Neural cell (in vitro differentiated cells): ENCODE results near the gene MAP4K4. TPM values are rescaled to one million over a fixed set of nuclear protein-coding genes. Genes with fewer than 3 reads are reported as not detected.
A peak's percentile ranks its signal among the peaks of the same experiment; 100 is the strongest.
"Not testable (repeated sequence)": the region's sequence is repeated elsewhere in the genome, so short reads cannot be mapped to it uniquely, and the experiment has no call there.

Experiments
- H2AFZ ChIP-seq: fragments of 200-600, 300-800 bp; sonication (generic), shearing (Covaris generic); 2 replicates; pipeline ENCODE4 v1.6.0; 2014; ENCODE audit warnings: low read depth, mild to moderate bottlenecking, antibody characterized with exemption, low read length, moderate library complexity
- H3F3A ChIP-seq: fragments of 200-600 bp; shearing (Covaris generic); 2 replicates; pipeline ENCODE4 v1.6.1; 2016; ENCODE audit warnings: mild to moderate bottlenecking, moderate library complexity, mixed read lengths, antibody characterized with exemption, low read length; ENCODE audit not compliant: insufficient read depth, poor library complexity, severe bottlenecking
- H3K27ac ChIP-seq: fragments of 200-600, 300-800 bp; sonication (generic), shearing (Covaris generic); 2 replicates; pipeline ENCODE4 v1.5.1; 2014; ENCODE audit warnings: mild to moderate bottlenecking, low read length, moderate library complexity
- H3K27me3 ChIP-seq: fragments of 300-800, 200-600 bp; sonication (generic), shearing (Covaris generic); 2 replicates; pipeline ENCODE4 v1.6.0; 2014; ENCODE audit warnings: mild to moderate bottlenecking, low read depth, low read length, moderate library complexity; ENCODE audit not compliant: insufficient read depth
- H3K36me3 ChIP-seq: fragments of 300-800, 200-600 bp; sonication (generic), shearing (Covaris generic); 2 replicates; pipeline ENCODE4 v1.5.1; 2014; ENCODE audit warnings: mild to moderate bottlenecking, antibody characterized with exemption, low read length, moderate library complexity; ENCODE audit not compliant: insufficient read depth
- H3K4me2 ChIP-seq: fragments of 300-800, 200-600 bp; sonication (generic), shearing (Covaris generic); 2 replicates; pipeline ENCODE4 v1.6.0; 2014; ENCODE audit warnings: mild to moderate bottlenecking, low read length
- H3K4me3 ChIP-seq: fragments of 300-800, 200-600 bp; sonication (generic), shearing (Covaris generic); 2 replicates; pipeline ENCODE4 v1.5.1; 2014; ENCODE audit warnings: mild to moderate bottlenecking, low read length, moderate library complexity
- H3K79me2 ChIP-seq: fragments of 200-600 bp; shearing (Covaris generic); replicated peaks from 2 replicates; pipeline ENCODE4 v1.6.0; 2014; ENCODE audit warnings: mild to moderate bottlenecking, low read length, moderate library complexity; ENCODE audit not compliant: insufficient read depth
- H3K9ac ChIP-seq: fragments of 300-800, 200-600 bp; sonication (generic), shearing (Covaris generic); 2 replicates; pipeline ENCODE4 v1.6.1; 2016; ENCODE audit warnings: mild to moderate bottlenecking, low read length, mixed read lengths
- H3K9me2 ChIP-seq: fragments of 200-600 bp; shearing (Covaris generic); 2 replicates; pipeline ENCODE4 v1.6.1; 2016; ENCODE audit warnings: mild to moderate bottlenecking, low read length, mixed read lengths; ENCODE audit not compliant: insufficient read depth
- H3K9me3 ChIP-seq: fragments of 200-600, 300-800 bp; sonication (generic), shearing (Covaris generic); 2 replicates; pipeline ENCODE4 v1.6.1; 2016; ENCODE audit warnings: mild to moderate bottlenecking, mixed run types, low read length, moderate library complexity, mixed read lengths
- H4K20me1 ChIP-seq: fragments of 200-600 bp; shearing (Covaris generic); 2 replicates; pipeline ENCODE4 v1.6.1; 2016; ENCODE audit warnings: mild to moderate bottlenecking, mixed run types; ENCODE audit not compliant: insufficient read depth
- EP300 ChIP-seq: fragments of 450-650 bp; conservative IDR thresholded peaks from 2 replicates; pipeline ENCODE4 v1.6.1; 2014; ENCODE audit warnings: antibody characterized with exemption, mild to moderate bottlenecking, moderate library complexity; ENCODE audit not compliant: poor library complexity, severe bottlenecking
- EZH2 ChIP-seq: fragments of 200-600, 300-800 bp; shearing (Covaris generic), sonication (generic); IDR thresholded peaks from 2 replicates; pipeline ENCODE4 v1.6.1; 2014; ENCODE audit warnings: antibody characterized with exemption, low read length, borderline replicate concordance, mild to moderate bottlenecking; ENCODE audit not compliant: insufficient read depth, poor library complexity, severe bottlenecking
- MXI1 ChIP-seq: fragments of 450-650 bp; conservative IDR thresholded peaks from 2 replicates; pipeline ENCODE4 v1.6.1; 2014; ENCODE audit warnings: antibody characterized with exemption, mild to moderate bottlenecking; ENCODE audit not compliant: poor library complexity, severe bottlenecking
- POLR2AphosphoS5 ChIP-seq: IDR thresholded peaks from 2 replicates; pipeline ENCODE4 v1.6.1; 2012
- RAD21 ChIP-seq: fragments of 450-650 bp; conservative IDR thresholded peaks from 2 replicates; pipeline ENCODE4 v1.6.1; 2014; ENCODE audit warnings: antibody characterized with exemption, mild to moderate bottlenecking, moderate library complexity
- SMC3 ChIP-seq: fragments of 450-650 bp; conservative IDR thresholded peaks from 2 replicates; pipeline ENCODE4 v1.6.1; 2014; ENCODE audit warnings: antibody characterized with exemption, mild to moderate bottlenecking, moderate library complexity; ENCODE audit not compliant: poor library complexity
- TAF1 ChIP-seq: IDR thresholded peaks from 2 replicates; pipeline ENCODE4 v1.6.1; 2012; ENCODE audit warnings: low read depth
- polyA plus RNA-seq: library from polyadenylated mRNA; depleted of rRNA; stranded (reverse); fragments of >200 nt; gene quantifications from 2 replicates; pipeline ENCODE4 v1.2.3, GENCODE V29; 2014
- TF ChIP-seq, protein P1 (sequence below): IDR thresholded peaks from 2 replicates; pipeline ENCODE4 v1.6.1; 2012; ENCODE audit warnings: borderline replicate concordance
- TF ChIP-seq, protein P2 (sequence below): fragments of 450-650 bp; IDR thresholded peaks from 2 replicates; pipeline ENCODE4 v1.5.1; 2014; ENCODE audit warnings: antibody characterized with exemption, mild to moderate bottlenecking, moderate library complexity; ENCODE audit not compliant: poor library complexity, severe bottlenecking

MAP4K4 gene
- polyA plus RNA-seq, 1 donor from 2014 or later = 125 TPM

DNA sequence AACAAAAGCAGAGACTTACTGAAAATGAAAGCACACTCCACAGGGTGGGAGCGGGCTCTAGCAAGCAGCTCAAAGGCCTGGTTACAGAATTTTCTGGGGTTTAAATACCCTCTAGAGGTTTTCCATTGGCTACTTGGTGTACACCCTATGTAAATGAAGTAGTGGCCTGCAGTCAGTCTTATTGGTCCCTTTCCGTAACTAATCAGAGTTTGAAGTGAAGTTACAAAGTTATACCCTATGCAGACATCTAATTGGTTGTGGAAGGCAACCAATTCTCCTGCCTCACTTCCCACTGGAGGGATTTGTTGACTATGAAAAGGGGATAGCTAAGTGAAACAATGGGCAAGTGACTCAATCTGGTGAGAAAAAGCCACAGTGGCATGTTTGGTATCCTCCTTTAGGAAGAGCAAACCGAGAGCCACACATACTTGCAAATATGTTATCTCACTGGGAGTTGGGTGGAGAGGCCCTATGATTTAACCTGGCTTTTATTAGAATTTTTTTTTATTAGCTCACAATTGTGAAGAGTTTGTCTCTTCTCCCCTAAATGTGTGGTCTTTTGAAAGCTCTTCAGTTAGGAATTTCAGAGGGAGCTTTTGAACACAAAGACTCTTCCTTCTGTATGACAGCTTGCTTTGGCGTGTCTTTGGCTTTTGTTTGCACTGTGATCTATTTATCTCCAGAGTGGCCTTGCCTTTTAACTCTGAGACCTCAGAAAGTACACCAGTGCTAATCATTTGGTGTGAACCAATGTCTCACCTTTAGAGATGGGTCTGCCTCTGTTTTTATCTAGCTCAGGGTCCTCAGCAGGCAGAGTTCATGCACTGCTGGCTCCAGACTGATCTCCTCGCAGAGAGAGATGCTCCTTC lies 69.6 kb downstream of the MAP4K4 start:
- Histone ChIP-seq H3K9me2 (no peaks in the 10 kb centered on the region), H3K79me2 (peaks cover 98% of the 10 kb centered on the region), H3K27me3 (no peaks in the 10 kb centered on the region), H3K9ac (no peak overlapping the region), H2AFZ (no peak overlapping the region), H4K20me1 (peaks cover 64% of the 10 kb centered on the region), H3K9me3 (no peaks in the 10 kb centered on the region), H3K4me2 (peak overlapping the region; percentile 19), H3K4me3 (peak overlapping the region; percentile 26), H3F3A (no peaks in the 10 kb centered on the region), H3K27ac (no peak overlapping the region), H3K36me3 (no peaks in the 10 kb centered on the region)
- no peak for TF ChIP-seq EP300
- TF ChIP-seq MXI1 = no peak
- TF ChIP-seq, protein P1, sequence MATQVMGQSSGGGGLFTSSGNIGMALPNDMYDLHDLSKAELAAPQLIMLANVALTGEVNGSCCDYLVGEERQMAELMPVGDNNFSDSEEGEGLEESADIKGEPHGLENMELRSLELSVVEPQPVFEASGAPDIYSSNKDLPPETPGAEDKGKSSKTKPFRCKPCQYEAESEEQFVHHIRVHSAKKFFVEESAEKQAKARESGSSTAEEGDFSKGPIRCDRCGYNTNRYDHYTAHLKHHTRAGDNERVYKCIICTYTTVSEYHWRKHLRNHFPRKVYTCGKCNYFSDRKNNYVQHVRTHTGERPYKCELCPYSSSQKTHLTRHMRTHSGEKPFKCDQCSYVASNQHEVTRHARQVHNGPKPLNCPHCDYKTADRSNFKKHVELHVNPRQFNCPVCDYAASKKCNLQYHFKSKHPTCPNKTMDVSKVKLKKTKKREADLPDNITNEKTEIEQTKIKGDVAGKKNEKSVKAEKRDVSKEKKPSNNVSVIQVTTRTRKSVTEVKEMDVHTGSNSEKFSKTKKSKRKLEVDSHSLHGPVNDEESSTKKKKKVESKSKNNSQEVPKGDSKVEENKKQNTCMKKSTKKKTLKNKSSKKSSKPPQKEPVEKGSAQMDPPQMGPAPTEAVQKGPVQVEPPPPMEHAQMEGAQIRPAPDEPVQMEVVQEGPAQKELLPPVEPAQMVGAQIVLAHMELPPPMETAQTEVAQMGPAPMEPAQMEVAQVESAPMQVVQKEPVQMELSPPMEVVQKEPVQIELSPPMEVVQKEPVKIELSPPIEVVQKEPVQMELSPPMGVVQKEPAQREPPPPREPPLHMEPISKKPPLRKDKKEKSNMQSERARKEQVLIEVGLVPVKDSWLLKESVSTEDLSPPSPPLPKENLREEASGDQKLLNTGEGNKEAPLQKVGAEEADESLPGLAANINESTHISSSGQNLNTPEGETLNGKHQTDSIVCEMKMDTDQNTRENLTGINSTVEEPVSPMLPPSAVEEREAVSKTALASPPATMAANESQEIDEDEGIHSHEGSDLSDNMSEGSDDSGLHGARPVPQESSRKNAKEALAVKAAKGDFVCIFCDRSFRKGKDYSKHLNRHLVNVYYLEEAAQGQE = no peak
- no peak for TF ChIP-seq EZH2
- TF ChIP-seq RAD21 = no peak

DNA sequence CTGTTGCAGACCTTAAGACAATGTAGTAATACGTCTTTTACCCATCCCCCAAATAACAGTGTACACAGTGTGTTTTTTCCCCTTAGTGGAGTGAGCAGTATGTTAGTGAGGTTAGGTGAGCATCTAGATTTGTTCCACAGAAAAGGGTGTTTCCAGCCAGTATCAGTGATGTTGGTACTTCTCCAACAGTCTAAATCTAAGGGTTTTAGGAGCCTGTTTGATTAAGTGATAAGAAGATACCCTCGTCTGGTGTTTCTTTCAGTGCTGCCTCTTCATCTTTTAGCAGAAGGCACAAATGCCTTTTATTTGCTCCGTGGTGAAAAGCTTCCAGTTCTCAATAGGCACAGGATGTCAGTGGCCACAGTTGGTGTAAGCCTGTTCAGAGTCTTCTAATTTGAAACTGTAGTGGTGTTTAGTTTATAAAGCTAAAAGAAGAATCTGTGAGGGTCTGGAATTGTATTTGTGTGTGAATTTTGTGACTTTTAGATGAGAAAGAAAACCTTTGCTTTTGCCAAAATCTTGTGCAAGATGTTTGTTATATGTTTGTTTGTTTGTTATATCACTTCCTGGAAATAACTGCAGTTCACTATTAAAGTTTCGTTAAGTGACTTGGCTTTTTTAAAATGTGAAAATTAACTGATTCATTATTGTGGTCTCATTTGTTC lies 71.2 kb downstream of the MAP4K4 start:
- Histone ChIP-seq H3K9ac (no peak overlapping the region), H3K9me3 (no peaks in the 10 kb centered on the region), H4K20me1 (peaks cover 48% of the 10 kb centered on the region), H3K27me3 (no peaks in the 10 kb centered on the region), H3K79me2 (peaks cover 98% of the 10 kb centered on the region), H3K4me3 (no peak overlapping the region), H3F3A (no peaks in the 10 kb centered on the region), H2AFZ (no peak overlapping the region), H3K9me2 (no peaks in the 10 kb centered on the region), H3K27ac (no peak overlapping the region), H3K4me2 (no peak overlapping the region), H3K36me3 (no peaks in the 10 kb centered on the region)
- TF ChIP-seq EP300 (no peak), MXI1 (no peak), EZH2 (no peak), RAD21 (no peak), TAF1 (no peak), POLR2AphosphoS5 (no peak), SMC3 (no peak)
- TF ChIP-seq, protein P1 = no peak
- TF ChIP-seq, protein P2, sequence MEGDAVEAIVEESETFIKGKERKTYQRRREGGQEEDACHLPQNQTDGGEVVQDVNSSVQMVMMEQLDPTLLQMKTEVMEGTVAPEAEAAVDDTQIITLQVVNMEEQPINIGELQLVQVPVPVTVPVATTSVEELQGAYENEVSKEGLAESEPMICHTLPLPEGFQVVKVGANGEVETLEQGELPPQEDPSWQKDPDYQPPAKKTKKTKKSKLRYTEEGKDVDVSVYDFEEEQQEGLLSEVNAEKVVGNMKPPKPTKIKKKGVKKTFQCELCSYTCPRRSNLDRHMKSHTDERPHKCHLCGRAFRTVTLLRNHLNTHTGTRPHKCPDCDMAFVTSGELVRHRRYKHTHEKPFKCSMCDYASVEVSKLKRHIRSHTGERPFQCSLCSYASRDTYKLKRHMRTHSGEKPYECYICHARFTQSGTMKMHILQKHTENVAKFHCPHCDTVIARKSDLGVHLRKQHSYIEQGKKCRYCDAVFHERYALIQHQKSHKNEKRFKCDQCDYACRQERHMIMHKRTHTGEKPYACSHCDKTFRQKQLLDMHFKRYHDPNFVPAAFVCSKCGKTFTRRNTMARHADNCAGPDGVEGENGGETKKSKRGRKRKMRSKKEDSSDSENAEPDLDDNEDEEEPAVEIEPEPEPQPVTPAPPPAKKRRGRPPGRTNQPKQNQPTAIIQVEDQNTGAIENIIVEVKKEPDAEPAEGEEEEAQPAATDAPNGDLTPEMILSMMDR = no peak

DNA sequence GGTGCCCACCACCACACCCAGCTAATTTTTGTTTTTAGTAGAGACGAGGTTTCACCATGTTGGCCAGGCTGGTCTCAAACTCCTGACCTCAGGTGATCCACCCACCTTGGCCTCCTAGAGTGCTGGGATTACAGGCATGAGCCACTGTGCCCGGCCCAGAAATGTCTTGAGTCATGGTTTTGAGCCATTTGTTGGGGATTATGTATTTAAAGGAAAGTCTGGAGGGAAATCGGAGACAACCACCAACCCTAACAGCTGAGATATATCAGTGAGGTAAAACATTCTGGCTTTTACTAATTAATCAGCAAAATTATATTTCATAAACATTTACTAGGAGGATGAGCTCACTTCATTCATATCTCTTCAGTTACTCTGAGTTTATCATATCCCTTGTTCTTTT lies 72.2 kb downstream of the MAP4K4 start:
- Histone ChIP-seq H4K20me1 (peaks cover 39% of the 10 kb centered on the region), H3K79me2 (peaks cover 98% of the 10 kb centered on the region)
- not testable (repeated sequence) for H3K9me3 ChIP-seq, H3K4me3 ChIP-seq, H3K36me3 ChIP-seq, H3K9me2 ChIP-seq, H3K9ac ChIP-seq, H3K4me2 ChIP-seq, H3K27ac ChIP-seq, H2AFZ ChIP-seq, H3K27me3 ChIP-seq, H3F3A ChIP-seq
